Lung (tissue), 12 donors: ENCODE measurements around the gene SIN3A. TPM values are rescaled to one million over a fixed set of nuclear protein-coding genes. Genes with fewer than 3 reads are reported as not detected.

Experiments
- ATAC-seq: fragments of 200-7000 bp; cut with Tn5 transposase; one replicate; pipeline ENCODE4 v1.9.1; 2020; ENCODE audit warnings: moderate number of reproducible peaks; ENCODE audit not compliant: insufficient read depth, low FRiP score
- DNase-seq, 3 donors: peaks; one replicate each; pipeline ENCODE4 v3.0.0-alpha.2; 2013 to 2017
- H3K27ac ChIP-seq, 2 donors: one replicate each; pipeline ENCODE4 v1.5.1; 2013; ENCODE audit warnings: mild to moderate bottlenecking in 2 of 2, moderate library complexity in 2 of 2, control low read depth in 1 of 2, inconsistent platforms in 1 of 2, low read depth in 1 of 2, low read length in 1 of 2
- H3K27me3 ChIP-seq, 3 donors: one replicate each; pipeline ENCODE4 v1.5.1; 2013; ENCODE audit warnings: low read length in 2 of 3; ENCODE audit not compliant: control insufficient read depth in 3 of 3, insufficient read depth in 3 of 3
- H3K36me3 ChIP-seq, 4 donors: one replicate each; pipeline ENCODE4 v1.5.1; 2013; ENCODE audit warnings: low read length in 4 of 4, mild to moderate bottlenecking in 1 of 4, moderate library complexity in 1 of 4; ENCODE audit not compliant: control insufficient read depth in 4 of 4, insufficient read depth in 4 of 4
- H3K4me1 ChIP-seq, 5 donors: one replicate each; pipeline ENCODE4 v1.5.1; 2013; ENCODE audit warnings: low read length in 5 of 5, mild to moderate bottlenecking in 2 of 5, moderate library complexity in 1 of 5; ENCODE audit not compliant: control insufficient read depth in 5 of 5, insufficient read depth in 5 of 5
- H3K4me3 ChIP-seq: one replicate; pipeline ENCODE4 v1.5.1; 2013; ENCODE audit warnings: mild to moderate bottlenecking, control low read depth, moderate library complexity
- H3K9ac ChIP-seq, 2 donors: one replicate each; pipeline ENCODE4 v1.5.1; 2013; ENCODE audit warnings: low read length in 2 of 2, control low read depth in 1 of 2; ENCODE audit not compliant: insufficient read depth in 1 of 2
- H3K9me3 ChIP-seq, 4 donors: one replicate each; pipeline ENCODE4 v1.5.1; 2013; ENCODE audit warnings: low read length in 3 of 4, mild to moderate bottlenecking in 1 of 4, moderate library complexity in 1 of 4; ENCODE audit not compliant: control insufficient read depth in 4 of 4, insufficient read depth in 3 of 4
- WGBS, 2 donors: extraction: QIAGEN DNeasy Blood & Tissue Kit; methylation state at CpG; one replicate each; pipeline ENCODE4 v1.1.7; 2013; 5-methylcytosine and 5-hydroxymethylcytosine counted together
- polyA plus RNA-seq, 2 donors: library from polyadenylated mRNA; stranded (reverse); fragments of 200-250 nt; gene quantifications; one replicate each; pipeline ENCODE4 v1.2.1, GENCODE V29; 2013
- total RNA-seq, 2 donors: library from RNA; depleted of rRNA in 1 of 2; stranded (reverse); fragments of >200 nt in 1 of 2; gene quantifications; one replicate each; pipeline ENCODE4 v1.2.1, GENCODE V29; 2014 to 2021
- TF ChIP-seq, protein P1 (sequence below): IDR thresholded peaks from 2 replicates; pipeline ENCODE4 v1.5.1; 2012; ENCODE audit warnings: mild to moderate bottlenecking; ENCODE audit errors: control extremely low read depth, extremely low read depth
- donor health status: control.
- donor health status: control.
- donor health status: Bipolar disorder and iron deficiency.
- donor health status: healthy.
- donor health status: DM: yes; HTN: yes; CAD: no.

The SIN3A gene
- total and polyA plus RNA-seq, 4 donors, result 9.8 to 86.1 (median 43.0) TPM

DNA sequence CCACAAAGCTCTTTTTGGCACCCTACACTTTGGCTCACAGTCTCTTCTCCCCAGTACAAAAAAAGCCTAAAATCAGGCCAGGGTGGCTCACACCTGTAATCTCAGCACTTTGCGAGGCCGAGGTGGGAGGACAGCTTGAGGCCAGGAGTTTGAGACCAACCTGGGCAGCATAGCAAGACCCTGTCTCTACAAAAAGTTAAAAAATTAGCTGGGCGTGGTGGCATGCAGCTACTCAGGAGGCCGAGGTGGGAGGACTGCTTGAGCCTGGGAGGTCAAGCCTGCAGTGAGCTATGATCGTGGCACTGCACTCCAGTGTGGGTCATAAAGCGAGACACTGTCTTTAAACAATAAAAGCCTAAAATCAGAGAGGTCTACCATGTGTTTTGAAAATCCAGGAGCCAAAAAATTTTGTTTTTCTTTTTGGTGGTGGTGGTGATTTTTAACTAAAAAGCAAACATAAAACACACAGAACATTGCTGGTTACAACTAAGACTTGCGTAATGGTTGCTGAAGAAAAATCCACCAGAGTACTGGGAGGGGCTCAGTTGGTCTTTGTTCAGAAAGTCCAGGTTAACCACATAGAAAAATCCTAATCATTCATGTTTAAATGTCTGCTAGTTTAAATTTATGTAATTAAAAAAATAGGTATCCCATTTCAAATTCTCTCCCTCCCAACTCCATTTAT, 81.5 kb downstream of the SIN3A start:
- DNase-seq (no peak), ATAC-seq (no peak)
- H3K27me3 ChIP-seq, result no peaks in the 10 kb centered on the region
- 97% methylated on average over 7 of the region's 7 CpGs for WGBS, 2 donors
- no peaks in the 10 kb centered on the region for H3K9me3 ChIP-seq
- no peak overlapping the region for H3K27ac ChIP-seq
- peaks cover 5 to 16% (median 7%) of the 10 kb centered on the region in 5 donors for H3K4me1 ChIP-seq
- TF ChIP-seq, protein P1, sequence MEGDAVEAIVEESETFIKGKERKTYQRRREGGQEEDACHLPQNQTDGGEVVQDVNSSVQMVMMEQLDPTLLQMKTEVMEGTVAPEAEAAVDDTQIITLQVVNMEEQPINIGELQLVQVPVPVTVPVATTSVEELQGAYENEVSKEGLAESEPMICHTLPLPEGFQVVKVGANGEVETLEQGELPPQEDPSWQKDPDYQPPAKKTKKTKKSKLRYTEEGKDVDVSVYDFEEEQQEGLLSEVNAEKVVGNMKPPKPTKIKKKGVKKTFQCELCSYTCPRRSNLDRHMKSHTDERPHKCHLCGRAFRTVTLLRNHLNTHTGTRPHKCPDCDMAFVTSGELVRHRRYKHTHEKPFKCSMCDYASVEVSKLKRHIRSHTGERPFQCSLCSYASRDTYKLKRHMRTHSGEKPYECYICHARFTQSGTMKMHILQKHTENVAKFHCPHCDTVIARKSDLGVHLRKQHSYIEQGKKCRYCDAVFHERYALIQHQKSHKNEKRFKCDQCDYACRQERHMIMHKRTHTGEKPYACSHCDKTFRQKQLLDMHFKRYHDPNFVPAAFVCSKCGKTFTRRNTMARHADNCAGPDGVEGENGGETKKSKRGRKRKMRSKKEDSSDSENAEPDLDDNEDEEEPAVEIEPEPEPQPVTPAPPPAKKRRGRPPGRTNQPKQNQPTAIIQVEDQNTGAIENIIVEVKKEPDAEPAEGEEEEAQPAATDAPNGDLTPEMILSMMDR, result no peak
- H3K36me3 ChIP-seq, result peaks cover 26 to 36% (median 27%) of the 10 kb centered on the region in 4 donors
- no peak overlapping the region for H3K9ac ChIP-seq
- H3K4me3 ChIP-seq, result no peak overlapping the region

DNA sequence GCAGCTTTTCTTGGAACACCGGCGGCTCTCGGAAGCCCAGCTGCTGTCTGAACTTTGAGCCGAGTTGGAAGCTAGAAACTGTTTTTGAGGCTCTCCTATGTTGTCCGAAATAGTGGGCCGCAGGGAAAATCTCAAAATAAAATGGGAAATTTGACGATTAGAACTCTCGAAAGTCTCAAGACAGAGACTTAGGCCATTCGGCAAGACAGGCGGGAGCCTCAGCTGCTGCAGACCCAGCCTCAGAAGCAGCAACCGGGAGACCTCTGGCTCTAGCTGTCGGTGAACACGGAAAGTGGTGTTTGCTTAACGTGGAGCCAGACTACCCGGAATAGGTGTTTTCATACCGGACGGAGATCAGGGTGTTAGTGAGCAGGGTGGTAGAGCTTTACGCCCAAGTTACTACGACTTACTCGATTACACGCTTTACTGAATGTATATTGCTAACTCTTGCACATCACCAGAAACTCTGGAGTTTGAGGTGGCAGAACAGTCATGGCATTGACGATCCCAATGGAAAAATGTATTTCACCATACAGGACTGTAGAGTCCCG, 82.7 kb downstream of the SIN3A start:
- Histone ChIP-seq H3K4me1 (peaks cover 5 to 16% (median 7%) of the 10 kb centered on the region in 5 donors), H3K27ac (peak overlapping the region; percentile 97 to 98), H3K36me3 (peaks cover 15 to 33% (median 24%) of the 10 kb centered on the region in 4 donors), H3K27me3 (no peaks in the 10 kb centered on the region), H3K9me3 (no peaks in the 10 kb centered on the region), H3K4me3 (peak overlapping the region; percentile 85), H3K9ac (peak overlapping the region; percentile 50 to 84)
- TF ChIP-seq, protein P1, result no peak
- WGBS, 2 donors, result 6% methylated on average over 23 of the region's 23 CpGs
- DNase-seq (no peak), ATAC-seq (no peak)

DNA sequence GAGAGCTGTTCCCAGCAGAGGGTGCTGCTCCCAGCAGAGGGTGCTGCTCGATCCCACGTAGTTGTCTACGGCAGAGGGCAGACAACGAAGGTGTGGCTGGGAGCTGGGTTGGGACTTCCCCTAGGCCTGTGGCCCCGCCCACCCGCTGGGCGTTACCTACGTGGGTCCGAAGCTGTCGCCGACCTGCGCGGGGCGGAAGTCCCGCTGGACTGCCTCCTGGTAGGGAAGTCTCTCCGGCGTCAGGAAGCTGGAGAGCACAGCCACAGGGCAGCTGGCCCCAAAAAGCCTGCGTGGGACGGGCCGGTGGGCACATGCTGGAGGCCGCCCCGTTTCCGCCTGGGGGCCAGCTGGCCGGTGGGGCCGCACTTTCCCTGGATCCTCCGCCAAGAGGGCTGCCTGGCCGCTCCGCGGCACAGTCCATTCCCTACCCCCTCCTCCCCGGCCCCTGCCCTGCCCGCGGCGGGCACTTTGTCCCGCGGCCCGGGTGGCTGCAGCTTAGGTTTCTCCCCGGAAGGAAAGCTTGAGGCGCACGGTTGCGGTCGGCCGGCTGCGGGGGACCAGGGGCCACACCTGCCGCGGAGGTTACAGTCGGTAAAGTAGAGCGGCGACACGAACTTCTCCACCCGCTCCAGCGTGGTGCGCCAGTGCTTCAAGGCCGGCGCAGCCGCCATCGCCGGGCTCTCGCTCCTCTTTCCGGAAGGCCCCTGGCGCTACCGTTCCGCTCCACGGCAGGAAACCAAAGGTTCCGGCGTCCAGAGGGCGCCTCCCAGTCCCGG, 83.4 kb downstream of the SIN3A start, which contains the start of gene MAN2C1:
Gene MAN2C1, minus strand, starts transcription at position 695 of the 776 bp plus-strand sequence. Its CDS starts 24 bp downstream, at position 671.
- H3K27ac ChIP-seq, result peak within 1 kb of the TSS; percentile 97 to 98
- peak within 1 kb of the TSS; percentile 85 for H3K4me3 ChIP-seq
- H3K9me3 ChIP-seq, result no peaks in the 10 kb centered on the region
- H3K36me3 ChIP-seq, result peaks cover 15 to 35% (median 23%) of the 10 kb centered on the region in 4 donors
- ATAC-seq, result peak; percentile 95
- DNase-seq, result peak; percentile 94 to 96 (median 94)
- peak within 1 kb of the TSS; percentile 53 to 84 for H3K9ac ChIP-seq
- TF ChIP-seq, protein P1, result peak; percentile 59
- WGBS, 2 donors, result 1% methylated on average over 66 to 67 of the region's 67 CpGs
- H3K4me1 ChIP-seq, result peaks cover 5 to 16% (median 7%) of the 10 kb centered on the region in 5 donors
- no peaks in the 10 kb centered on the region for H3K27me3 ChIP-seq
